GM11168 (cell line): ENCODE measurements around the gene DOCK11.

Source experiments
- in situ Hi-C: fragments of 300-500 bp; cut with MboI; formaldehyde crosslinking; loops from one replicate; pipeline ENCODE4 v1.12.0; 2022; ENCODE audit warnings: low sequenced_read_pairs; ENCODE audit not compliant: unreplicated experiment

The DOCK11 gene

GRCh38 chrX:118525174-118525730 is 29.6 kb downstream of the DOCK11 start:
- in situ Hi-C loops, result no loop called here

GRCh38 chrX:118526149-118526548 is 30.5 kb downstream of the DOCK11 start:
- in situ Hi-C loops, result no loop called here

- in situ Hi-C loops, result no loop called here
These were observed 32.6 kb downstream of the DOCK11 start for GRCh38 chrX:118528071-118528737.

- in situ Hi-C loops, result no loop called here
These were observed 34.8 kb downstream of the DOCK11 start for GRCh38 chrX:118530219-118530911.

GRCh38 chrX:118534716-118535493 is 39.3 kb downstream of the DOCK11 start:
- in situ Hi-C loops, result no loop called here

- in situ Hi-C loops, result no loop called here
These were observed 40.6 kb downstream of the DOCK11 start for GRCh38 chrX:118536204-118536603.

- in situ Hi-C loops, result no loop called here
These were observed 41.3 kb downstream of the DOCK11 start for GRCh38 chrX:118536687-118537461.

- in situ Hi-C loops, result no loop called here
These were observed 42.8 kb downstream of the DOCK11 start for GRCh38 chrX:118538386-118538785.

- in situ Hi-C loops, result no loop called here
These were observed 44.7 kb downstream of the DOCK11 start for GRCh38 chrX:118540342-118540741.

GRCh38 chrX:118541482-118541881 is 45.9 kb downstream of the DOCK11 start:
- in situ Hi-C loops, result no loop called here

GRCh38 chrX:118545510-118545909 is 49.9 kb downstream of the DOCK11 start:
- in situ Hi-C loops, result no loop called here

GRCh38 chrX:118548841-118549240 is 53.2 kb downstream of the DOCK11 start:
- in situ Hi-C loops, result no loop called here

GRCh38 chrX:118550792-118551191 is 55.2 kb downstream of the DOCK11 start:
- in situ Hi-C loops, result no loop called here

- in situ Hi-C loops, result no loop called here
These were observed 55.8 kb downstream of the DOCK11 start for GRCh38 chrX:118551426-118551825.

GRCh38 chrX:118552121-118552900 is 56.7 kb downstream of the DOCK11 start:
- in situ Hi-C loops, result no loop called here

- in situ Hi-C loops, result no loop called here
These were observed 57.6 kb downstream of the DOCK11 start for GRCh38 chrX:118553042-118553710.

GRCh38 chrX:118554511-118554910 is 58.9 kb downstream of the DOCK11 start:
- in situ Hi-C loops, result no loop called here

- in situ Hi-C loops, result no loop called here
These were observed 63.3 kb downstream of the DOCK11 start for GRCh38 chrX:118558926-118559325.

- in situ Hi-C loops, result no loop called here
These were observed 64.9 kb downstream of the DOCK11 start for GRCh38 chrX:118560489-118560888.
